HUES64 (cell line): ENCODE results near the gene MRPL23.

Source experiments
- H3K27ac ChIP-seq: 2 replicates; pipeline ENCODE4 v1.7.0; 2013; ENCODE audit warnings: low read depth, low read length, inconsistent platforms
- H3K27me3 ChIP-seq: 2 replicates; pipeline ENCODE4 v1.6.1; 2013; ENCODE audit warnings: mild to moderate bottlenecking, low read length; ENCODE audit not compliant: insufficient read depth
- H3K36me3 ChIP-seq: 2 replicates; pipeline ENCODE4 v1.6.1; 2013; ENCODE audit warnings: mild to moderate bottlenecking, low read length; ENCODE audit not compliant: insufficient read depth
- H3K4me1 ChIP-seq: 2 replicates; pipeline ENCODE4 v1.6.1; 2013; ENCODE audit warnings: mild to moderate bottlenecking, low read length, moderate library complexity; ENCODE audit not compliant: insufficient read depth
- H3K4me3 ChIP-seq: 2 replicates; pipeline ENCODE4 v1.5.1; 2013; ENCODE audit warnings: mild to moderate bottlenecking, low read length, moderate library complexity
- H3K9ac ChIP-seq: 2 replicates; pipeline ENCODE4 v1.6.1; 2013; ENCODE audit warnings: mild to moderate bottlenecking, low read depth, low read length
- H3K9me3 ChIP-seq: 2 replicates; pipeline ENCODE4 v1.6.1; 2013; ENCODE audit warnings: low read depth, low read length; ENCODE audit not compliant: insufficient read depth
- WGBS: fragments of 150-250, 120-280 bp; methylation state at CpG from one replicate; pipeline ENCODE4 v1.1.7; 2013; ENCODE audit warnings: missing lambda C conversion rate; 5-methylcytosine and 5-hydroxymethylcytosine counted together

The MRPL23 gene

GRCh38 chr11:1916132-1916985, 30.8 kb upstream of the MRPL23 start:
- H3K27me3 ChIP-seq, result no peaks in the 10 kb centered on the region
- no peak overlapping the region for H3K27ac ChIP-seq
- H3K4me3 ChIP-seq, result no peak overlapping the region
- no peaks in the 10 kb centered on the region for H3K36me3 ChIP-seq
- no peaks in the 10 kb centered on the region for H3K4me1 ChIP-seq
- no peak overlapping the region for H3K9ac ChIP-seq
- H3K9me3 ChIP-seq, result no peaks in the 10 kb centered on the region
- WGBS, result 92% methylated on average over 14 of the region's 14 CpGs

GRCh38 chr11:1916986-1917522, 30.1 kb upstream of the MRPL23 start:
- H3K27ac ChIP-seq, result no peak overlapping the region
- WGBS, result 85% methylated on average over 8 of the region's 8 CpGs

GRCh38 chr11:1917523-1918435, 29.4 kb upstream of the MRPL23 start:
- 79% methylated on average over 34 of the region's 34 CpGs for WGBS
- Histone ChIP-seq H3K9ac (no peak overlapping the region), H3K27me3 (no peaks in the 10 kb centered on the region), H3K27ac (no peak overlapping the region), H3K4me1 (no peaks in the 10 kb centered on the region), H3K36me3 (no peaks in the 10 kb centered on the region), H3K4me3 (no peak overlapping the region), H3K9me3 (no peaks in the 10 kb centered on the region)

More at GRCh38 chr11:1916986-1917522, 30.1 kb upstream of the MRPL23 start:
- Histone ChIP-seq H3K27me3 (no peaks in the 10 kb centered on the region), H3K4me1 (no peaks in the 10 kb centered on the region), H3K9ac (no peak overlapping the region), H3K36me3 (no peaks in the 10 kb centered on the region), H3K9me3 (no peaks in the 10 kb centered on the region), H3K4me3 (no peak overlapping the region)

- no peaks in the 10 kb centered on the region for H3K4me1 ChIP-seq
- no peaks in the 10 kb centered on the region for H3K36me3 ChIP-seq
- WGBS, result 92% methylated on average over 29 of the region's 29 CpGs
- H3K9ac ChIP-seq, result no peak overlapping the region
- H3K4me3 ChIP-seq, result no peak overlapping the region
- H3K27me3 ChIP-seq, result no peaks in the 10 kb centered on the region
- no peak overlapping the region for H3K27ac ChIP-seq
- no peaks in the 10 kb centered on the region for H3K9me3 ChIP-seq
Measured at GRCh38 chr11:1918436-1919315, 28.5 kb upstream of the MRPL23 start.

GRCh38 chr11:1919391-1920127, 27.6 kb upstream of the MRPL23 start, which contains the start of gene TNNT3:
Gene TNNT3, plus strand, starts transcription at chr11:1919703. Its CDS starts 3,172 bp downstream, at chr11:1922875.
- no peaks in the 10 kb centered on the region for H3K4me1 ChIP-seq
- no peaks in the 10 kb centered on the region for H3K27me3 ChIP-seq
- 88% methylated on average over 31 of the region's 31 CpGs for WGBS

GRCh38 chr11:1920128-1920908, 26.8 kb upstream of the MRPL23 start:
- Histone ChIP-seq H3K27ac (no peak overlapping the region), H3K27me3 (no peaks in the 10 kb centered on the region), H3K36me3 (no peaks in the 10 kb centered on the region), H3K4me1 (no peaks in the 10 kb centered on the region), H3K9me3 (no peaks in the 10 kb centered on the region), H3K4me3 (no peak overlapping the region), H3K9ac (no peak overlapping the region)
- 93% methylated on average over 25 of the region's 25 CpGs for WGBS

More at GRCh38 chr11:1919391-1920127, 27.6 kb upstream of the MRPL23 start, which contains the start of gene TNNT3:
- Histone ChIP-seq H3K9ac (no peak within 1 kb of the TSS), H3K4me3 (no peak within 1 kb of the TSS), H3K9me3 (no peaks in the 10 kb centered on the region), H3K27ac (no peak within 1 kb of the TSS), H3K36me3 (no peaks in the 10 kb centered on the region)

GRCh38 chr11:1920909-1921573, 26.1 kb upstream of the MRPL23 start:
- H3K27me3 ChIP-seq, result no peaks in the 10 kb centered on the region
- H3K4me3 ChIP-seq, result no peak overlapping the region
- no peak overlapping the region for H3K27ac ChIP-seq
- H3K9me3 ChIP-seq, result no peaks in the 10 kb centered on the region
- WGBS, result 83% methylated on average over 21 of the region's 21 CpGs
- no peaks in the 10 kb centered on the region for H3K36me3 ChIP-seq
- H3K9ac ChIP-seq, result no peak overlapping the region
- no peaks in the 10 kb centered on the region for H3K4me1 ChIP-seq

- Histone ChIP-seq H3K4me1 (no peaks in the 10 kb centered on the region), H3K27me3 (no peaks in the 10 kb centered on the region), H3K27ac (no peak overlapping the region), H3K9ac (no peak overlapping the region), H3K9me3 (no peaks in the 10 kb centered on the region), H3K4me3 (no peak overlapping the region), H3K36me3 (no peaks in the 10 kb centered on the region)
- 87% methylated on average over 18 of the region's 18 CpGs for WGBS
Measured at GRCh38 chr11:1921574-1922141, 25.5 kb upstream of the MRPL23 start.

- Histone ChIP-seq H3K27ac (no peak overlapping the region), H3K9me3 (no peaks in the 10 kb centered on the region), H3K4me1 (no peaks in the 10 kb centered on the region), H3K36me3 (no peaks in the 10 kb centered on the region), H3K27me3 (no peaks in the 10 kb centered on the region), H3K9ac (no peak overlapping the region), H3K4me3 (no peak overlapping the region)
- WGBS, result 87% methylated on average over 14 of the region's 14 CpGs
Measured at GRCh38 chr11:1922481-1923081, 24.6 kb upstream of the MRPL23 start.
